ENCODE results near the gene NKX2-2.
A peak's percentile ranks its signal among the peaks of the same experiment; 100 is the strongest.

GRCh38 chr20:21509597-21510371 lies 4.1 kb downstream of the NKX2-2 start:
- TF ChIP-seq CTCF (conservative IDR thresholded peaks at IDR 0.05 in 1 of 2, IDR thresholded peaks at IDR 0.05 in 1 of 2; ENCODE audit: low read depth in 1 of 2, low read length in 2 of 2), result peak in 1 of 2 donors; percentile 7
- peak; percentile 46 for TF ChIP-seq EZH2 (IDR thresholded peaks at IDR 0.05; ENCODE audit: low read length, missing control alignments)
